Tongue (tissue), 1 donor: ENCODE measurements around the gene NSFL1C. TPM values are rescaled to one million over a fixed set of nuclear protein-coding genes. Genes with fewer than 3 reads are reported as not detected.

Experiments
- total RNA-seq: library from RNA; depleted of rRNA; stranded (reverse); fragments of >200 nt; gene quantifications from one replicate; pipeline ENCODE4 v1.2.3, GENCODE V29; 2014

NSFL1C gene
- total RNA-seq, 1 donor from 2014 or later, result 28.5 TPM

Other genes starting within 250 kb of the NSFL1C start
- gene RAD21L1, start 240.8 kb downstream of the NSFL1C start, total RNA-seq, result not detected
- 5.7 TPM for gene SNPH, start 200.6 kb downstream of the NSFL1C start, total RNA-seq
- gene SDCBP2, start 137.7 kb downstream of the NSFL1C start, total RNA-seq, result 3.6 TPM
- 108 TPM for gene FKBP1A, start 73.8 kb downstream of the NSFL1C start, total RNA-seq
- 0.51 TPM for gene SIRPB2, start 24.6 kb upstream of the NSFL1C start, total RNA-seq
- not detected for gene SIRPD, start 90.9 kb upstream of the NSFL1C start, total RNA-seq
- gene SIRPB1, start 153.2 kb upstream of the NSFL1C start, total RNA-seq, result 0.82 TPM
- not detected for gene SIRPG, start 190.9 kb upstream of the NSFL1C start, total RNA-seq